Erythroblast (primary cell): Measurements from ENCODE around the gene SH3PXD2B.

Source experiments
- GATA1 ChIP-seq: IDR thresholded peaks from 2 replicates; pipeline ENCODE4 v1.6.1; 2011; ENCODE audit warnings: low read depth, mild to moderate bottlenecking, control low read depth, low read length, moderate library complexity
- POLR2A ChIP-seq: IDR thresholded peaks from 2 replicates; pipeline ENCODE4 v1.6.1; 2011; ENCODE audit warnings: mild to moderate bottlenecking, low read length

GRCh38 chr5:172420235-172420939, 33.9 kb downstream of the SH3PXD2B start:
- TF ChIP-seq POLR2A, result no peak
- TF ChIP-seq GATA1, result no peak
